Muscle layer of duodenum (tissue), 2 donors: ENCODE results near the gene PLD1.

ENCODE experiments used
- H3K27ac ChIP-seq: one replicate; pipeline ENCODE4 v1.7.0; 2013; ENCODE audit warnings: mild to moderate bottlenecking, low read length
- H3K27me3 ChIP-seq: one replicate; pipeline ENCODE4 v1.7.0; 2013; ENCODE audit warnings: low read depth, mild to moderate bottlenecking, control low read depth, low read length
- H3K36me3 ChIP-seq, 2 donors: one replicate each; pipeline ENCODE4 v1.7.0; 2013; ENCODE audit warnings: low read length in 2 of 2, control low read depth in 1 of 2, mild to moderate bottlenecking in 1 of 2; ENCODE audit not compliant: insufficient read depth in 2 of 2, control insufficient read depth in 1 of 2
- H3K4me1 ChIP-seq, 2 donors: one replicate each; pipeline ENCODE4 v1.7.0; 2013; ENCODE audit warnings: low read length in 2 of 2, mild to moderate bottlenecking in 2 of 2, control low read depth in 1 of 2, moderate library complexity in 1 of 2; ENCODE audit not compliant: insufficient read depth in 2 of 2, control insufficient read depth in 1 of 2
- H3K4me3 ChIP-seq, 2 donors: one replicate each; pipeline ENCODE4 v1.7.0; 2013; ENCODE audit warnings: low read length in 2 of 2, low read depth in 1 of 2, mild to moderate bottlenecking in 1 of 2
- H3K9me3 ChIP-seq, 2 donors: one replicate each; pipeline ENCODE4 v1.7.0; 2013; ENCODE audit warnings: low read length in 2 of 2, control low read depth in 1 of 2, mild to moderate bottlenecking in 1 of 2; ENCODE audit not compliant: control insufficient read depth in 1 of 2
- donor health status: healthy.

Gene PLD1

DNA sequence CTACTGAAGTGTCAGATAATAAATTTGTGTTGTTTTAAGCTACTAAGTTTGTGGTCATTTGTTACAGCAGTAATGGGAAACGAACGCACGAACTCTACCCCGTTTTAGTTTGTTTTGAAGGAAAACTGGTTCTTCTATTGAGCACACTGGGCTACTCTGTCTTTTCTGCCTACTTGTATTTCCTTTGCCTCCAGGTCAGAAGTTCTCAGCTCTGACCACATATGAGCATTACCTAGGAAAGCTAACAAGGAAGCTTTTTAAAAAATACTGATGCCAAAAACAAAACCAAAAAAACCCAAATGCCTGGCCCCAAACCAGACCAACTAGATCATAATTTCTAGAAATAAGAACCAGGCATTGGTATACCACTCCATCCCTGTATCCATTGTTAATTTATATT lies 193.5 kb downstream of the PLD1 start:
- Histone ChIP-seq H3K27me3 (no peaks in the 10 kb centered on the region), H3K4me1 (no peaks in the 10 kb centered on the region), H3K9me3 (no peaks in the 10 kb centered on the region), H3K4me3 (no peak overlapping the region), H3K27ac (no peak overlapping the region), H3K36me3 (peaks cover 5 to 17% of the 10 kb centered on the region in 2 donors)

- Histone ChIP-seq H3K4me3 (no peak overlapping the region), H3K36me3 (peaks cover 9 to 27% of the 10 kb centered on the region in 2 donors), H3K4me1 (no peaks in the 10 kb centered on the region), H3K27me3 (no peaks in the 10 kb centered on the region), H3K9me3 (no peaks in the 10 kb centered on the region), H3K27ac (no peak overlapping the region)
These were observed 194.6 kb downstream of the PLD1 start for GRCh38 chr3:171615686-171616085.

DNA sequence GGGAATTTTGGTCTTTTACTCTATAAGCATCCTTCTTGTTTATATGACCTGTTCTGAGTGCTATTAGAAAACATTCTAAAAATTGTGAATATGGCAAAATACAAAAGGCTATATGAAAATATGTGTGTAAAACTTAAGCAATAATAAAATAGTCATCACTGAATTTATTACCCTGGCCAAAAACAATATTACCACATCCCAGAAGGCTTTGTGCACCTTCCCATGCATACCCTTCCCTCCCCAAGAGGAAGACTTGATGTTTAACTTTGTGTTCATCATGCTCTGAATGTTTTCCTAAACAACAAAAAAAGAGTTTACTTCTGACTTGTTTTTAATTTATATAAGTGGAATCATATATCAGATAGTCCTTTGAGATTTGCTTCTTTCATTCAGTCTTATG lies 195.0 kb downstream of the PLD1 start:
- H3K27me3 ChIP-seq = no peaks in the 10 kb centered on the region
- H3K4me3 ChIP-seq = no peak overlapping the region
- H3K27ac ChIP-seq = no peak overlapping the region
- H3K9me3 ChIP-seq = no peaks in the 10 kb centered on the region
- peaks cover 11 to 27% of the 10 kb centered on the region in 2 donors for H3K36me3 ChIP-seq
- H3K4me1 ChIP-seq = no peaks in the 10 kb centered on the region

DNA sequence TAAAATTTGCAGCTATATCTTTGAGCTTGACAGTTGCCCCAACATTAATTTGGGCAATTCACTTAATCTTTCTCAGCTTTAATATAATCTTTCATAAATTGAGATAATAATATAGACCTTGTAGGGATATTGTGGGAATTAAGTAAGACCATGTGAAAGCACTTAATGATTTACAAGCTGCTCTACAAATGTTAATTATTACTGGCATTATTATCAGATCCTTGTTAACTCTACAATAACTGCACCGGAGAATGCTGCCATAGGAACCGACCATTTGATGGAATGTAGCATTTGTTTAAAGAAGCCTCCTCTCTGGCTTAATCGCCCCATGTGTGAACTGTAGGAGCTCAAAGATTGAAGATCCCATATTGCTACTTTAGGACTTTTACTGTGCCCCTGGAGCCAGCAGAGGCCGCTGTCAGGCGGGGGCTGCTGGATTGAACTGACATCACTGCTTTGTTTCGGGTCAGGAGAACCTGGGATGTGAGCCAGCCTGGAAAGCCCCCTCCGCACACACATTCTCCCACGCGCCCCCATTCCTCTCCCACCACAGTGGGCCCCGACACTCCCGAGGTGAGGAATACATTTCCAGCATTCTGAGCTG lies 195.9 kb downstream of the PLD1 start:
- Histone ChIP-seq H3K27me3 (no peaks in the 10 kb centered on the region), H3K4me1 (no peaks in the 10 kb centered on the region), H3K36me3 (peaks cover 7 to 27% of the 10 kb centered on the region in 2 donors), H3K9me3 (no peaks in the 10 kb centered on the region), H3K4me3 (no peak overlapping the region), H3K27ac (no peak overlapping the region)

GRCh38 chr3:171607452-171607851 lies 202.8 kb downstream of the PLD1 start:
- Histone ChIP-seq H3K4me1 (no peaks in the 10 kb centered on the region), H3K27me3 (no peaks in the 10 kb centered on the region), H3K36me3 (peaks cover 12 to 21% of the 10 kb centered on the region in 2 donors), H3K9me3 (no peaks in the 10 kb centered on the region), H3K4me3 (no peak overlapping the region), H3K27ac (no peak overlapping the region)

GRCh38 chr3:171606151-171606751 lies 204.0 kb downstream of the PLD1 start:
- peaks cover 16 to 19% of the 10 kb centered on the region in 2 donors for H3K36me3 ChIP-seq
- no peaks in the 10 kb centered on the region for H3K4me1 ChIP-seq
- no peaks in the 10 kb centered on the region for H3K27me3 ChIP-seq
- no peak overlapping the region for H3K4me3 ChIP-seq
- H3K9me3 ChIP-seq = no peaks in the 10 kb centered on the region
- H3K27ac ChIP-seq = no peak overlapping the region

- no peak overlapping the region for H3K4me3 ChIP-seq
- no peak overlapping the region for H3K27ac ChIP-seq
- no peaks in the 10 kb centered on the region for H3K4me1 ChIP-seq
- H3K27me3 ChIP-seq = no peaks in the 10 kb centered on the region
- H3K36me3 ChIP-seq = peaks cover 10 to 14% of the 10 kb centered on the region in 2 donors
- H3K9me3 ChIP-seq = no peaks in the 10 kb centered on the region
These were observed 205.9 kb downstream of the PLD1 start for GRCh38 chr3:171604370-171604769.

- Histone ChIP-seq H3K4me3 (no peak overlapping the region), H3K36me3 (peaks cover 10 to 14% of the 10 kb centered on the region in 2 donors), H3K27ac (no peak overlapping the region), H3K4me1 (no peaks in the 10 kb centered on the region), H3K9me3 (no peaks in the 10 kb centered on the region), H3K27me3 (no peaks in the 10 kb centered on the region)
These were observed 208.2 kb downstream of the PLD1 start for GRCh38 chr3:171602072-171602471.

DNA sequence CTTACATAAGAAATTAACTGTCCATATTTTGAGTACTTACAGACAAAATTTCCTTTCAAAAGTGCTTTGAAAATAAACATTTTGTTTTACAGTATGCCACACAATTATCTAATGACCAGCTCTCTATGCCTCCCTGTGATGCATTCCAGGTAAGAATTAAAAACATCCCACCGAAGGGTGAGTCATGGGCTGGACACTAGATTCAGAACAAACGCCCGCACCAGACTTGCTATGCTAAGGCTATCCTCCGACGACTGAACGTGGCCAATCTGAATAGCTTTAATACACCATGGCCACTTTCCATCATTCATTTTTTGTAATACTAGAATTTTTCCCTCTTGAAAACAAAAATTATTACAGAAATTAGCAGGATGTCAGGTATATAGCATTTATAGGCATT lies 210.3 kb downstream of the PLD1 start:
- no peaks in the 10 kb centered on the region for H3K4me1 ChIP-seq
- no peak overlapping the region for H3K4me3 ChIP-seq
- H3K36me3 ChIP-seq = peaks cover 10 to 14% of the 10 kb centered on the region in 2 donors
- no peaks in the 10 kb centered on the region for H3K27me3 ChIP-seq
- H3K9me3 ChIP-seq = no peaks in the 10 kb centered on the region
- no peak overlapping the region for H3K27ac ChIP-seq

- H3K9me3 ChIP-seq = no peaks in the 10 kb centered on the region
- no peaks in the 10 kb centered on the region for H3K4me1 ChIP-seq
- H3K27me3 ChIP-seq = no peaks in the 10 kb centered on the region
- H3K36me3 ChIP-seq = peaks cover 5 to 14% of the 10 kb centered on the region in 2 donors
- H3K4me3 ChIP-seq = no peak overlapping the region
- no peak overlapping the region for H3K27ac ChIP-seq
These were observed 211.3 kb downstream of the PLD1 start for GRCh38 chr3:171598990-171599389.

DNA sequence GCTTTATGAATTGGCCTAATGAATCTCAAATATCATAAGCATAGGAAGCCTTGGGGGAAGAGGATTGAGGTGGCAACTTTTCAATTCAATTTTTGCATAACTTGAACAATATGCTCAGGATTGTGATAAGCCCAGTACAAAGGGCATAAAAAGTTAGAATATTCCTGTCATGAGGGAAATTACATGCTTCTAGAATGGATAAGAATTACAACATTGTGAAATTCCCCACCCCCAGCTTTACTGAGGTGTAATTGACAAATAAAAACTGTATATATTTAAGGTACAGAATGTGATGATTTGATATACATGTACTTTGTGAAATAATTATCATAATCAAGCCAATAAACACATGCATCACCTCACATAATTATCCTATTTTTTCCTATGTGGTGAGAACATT lies 217.5 kb downstream of the PLD1 start:
- no peak overlapping the region for H3K27ac ChIP-seq
- H3K4me1 ChIP-seq = no peaks in the 10 kb centered on the region
- no peaks in the 10 kb centered on the region for H3K36me3 ChIP-seq
- no peaks in the 10 kb centered on the region for H3K9me3 ChIP-seq
- no peak overlapping the region for H3K4me3 ChIP-seq
- H3K27me3 ChIP-seq = no peaks in the 10 kb centered on the region

- Histone ChIP-seq H3K27me3 (no peaks in the 10 kb centered on the region), H3K9me3 (no peaks in the 10 kb centered on the region), H3K27ac (no peak overlapping the region), H3K36me3 (no peaks in the 10 kb centered on the region), H3K4me3 (no peak overlapping the region), H3K4me1 (no peaks in the 10 kb centered on the region)
These were observed 219.2 kb downstream of the PLD1 start for GRCh38 chr3:171591070-171591469.
